Nephron progenitor cell (in vitro differentiated cells): ENCODE measurements around the gene IKBKE.

ENCODE experiments used
- DNase-seq: peaks from one replicate; pipeline ENCODE4 v3.0.0; 2021
- H3K27ac Mint-ChIP-seq: 2 replicates; pipeline ENCODE4 v1.8.0; 2021; ENCODE audit warnings: mild to moderate bottlenecking, moderate library complexity, mixed read lengths
- H3K27me3 Mint-ChIP-seq: 2 replicates; pipeline ENCODE4 v1.8.0; 2021; ENCODE audit warnings: mild to moderate bottlenecking, low read depth, mixed read lengths; ENCODE audit not compliant: poor library complexity
- H3K36me3 Mint-ChIP-seq: 2 replicates; pipeline ENCODE4 v1.8.0; 2021; ENCODE audit warnings: low read depth, mixed read lengths
- H3K4me1 Mint-ChIP-seq: 2 replicates; pipeline ENCODE4 v1.8.0; 2021; ENCODE audit warnings: mixed read lengths
- H3K4me3 Mint-ChIP-seq: 2 replicates; pipeline ENCODE4 v1.8.0; 2021; ENCODE audit warnings: mild to moderate bottlenecking, moderate library complexity, mixed read lengths
- H3K9me3 Mint-ChIP-seq: 2 replicates; pipeline ENCODE4 v1.8.0; 2021; ENCODE audit warnings: mild to moderate bottlenecking, moderate library complexity, mixed read lengths
- CTCF ChIP-seq: fragments of 200-600 bp; sonication (generic); IDR thresholded peaks from 2 replicates; pipeline ENCODE4 v1.5.0; 2021; ENCODE audit warnings: antibody characterized with exemption

The IKBKE gene

GRCh38 chr1:206513312-206514111 lies 43.2 kb downstream of the IKBKE start:
- Mint-ChIP-seq H3K27me3 (peaks cover 51% of the 10 kb centered on the region), H3K4me3 (no peak overlapping the region)

DNA sequence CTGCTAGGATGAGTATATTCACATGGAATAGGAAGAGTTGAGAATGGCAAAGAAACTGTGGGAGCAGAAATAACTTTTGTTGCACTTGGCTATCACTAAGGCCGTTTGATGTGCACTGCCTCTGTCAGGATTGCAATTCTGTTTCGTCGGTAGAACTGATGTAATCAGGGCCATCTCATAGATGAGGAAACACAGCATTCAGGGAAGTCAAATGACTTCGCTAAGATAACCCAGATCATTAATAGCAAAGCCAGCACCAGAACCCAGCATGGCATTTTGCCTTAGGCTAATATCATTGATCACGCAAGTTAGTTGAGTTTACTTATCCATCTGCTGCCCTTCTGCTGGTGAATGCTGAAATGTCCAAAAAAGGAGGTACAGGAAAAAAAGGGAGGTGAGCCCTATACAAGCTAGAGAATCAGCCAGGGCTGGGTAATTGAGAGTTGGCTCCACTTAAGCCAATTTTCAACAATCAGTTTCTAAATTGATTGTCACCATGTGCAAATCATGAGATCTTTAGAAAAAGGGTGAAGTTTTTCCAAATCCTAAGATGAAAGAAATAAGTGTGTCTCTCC lies 44.6 kb downstream of the IKBKE start:
- Mint-ChIP-seq H3K27me3 (peaks cover 46% of the 10 kb centered on the region), H3K27ac (no peak overlapping the region), H3K4me3 (no peak overlapping the region), H3K4me1 (peaks cover 48% of the 10 kb centered on the region), H3K9me3 (no peaks in the 10 kb centered on the region), H3K36me3 (no peaks in the 10 kb centered on the region)
- DNase-seq = no peak
- TF ChIP-seq CTCF = no peak

More at GRCh38 chr1:206513312-206514111, 43.2 kb downstream of the IKBKE start:
- Mint-ChIP-seq H3K27ac (no peak overlapping the region), H3K36me3 (no peaks in the 10 kb centered on the region), H3K9me3 (no peaks in the 10 kb centered on the region), H3K4me1 (peaks cover 52% of the 10 kb centered on the region)
- no peak for TF ChIP-seq CTCF
- no peak for DNase-seq

DNA sequence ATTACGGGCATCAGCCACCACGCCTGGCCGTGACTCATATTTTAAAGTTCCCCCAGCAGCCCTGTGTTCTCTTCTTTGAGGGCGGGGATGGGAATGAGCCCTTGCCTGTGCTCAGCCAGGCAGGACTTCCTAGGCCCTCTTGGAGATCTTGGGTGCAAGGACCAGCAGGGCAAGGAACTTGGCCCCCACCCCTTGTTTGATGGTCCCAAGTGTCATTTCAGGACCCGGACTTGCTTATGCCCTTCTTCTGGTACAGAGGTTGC lies 46.4 kb downstream of the IKBKE start:
- H3K4me1 Mint-ChIP-seq = peaks cover 53% of the 10 kb centered on the region
- DNase-seq = no peak
- H3K27me3 Mint-ChIP-seq = peaks cover 35% of the 10 kb centered on the region
- H3K4me3 Mint-ChIP-seq = no peak overlapping the region
- no peaks in the 10 kb centered on the region for H3K9me3 Mint-ChIP-seq
- H3K36me3 Mint-ChIP-seq = no peaks in the 10 kb centered on the region
- no peak for TF ChIP-seq CTCF
- H3K27ac Mint-ChIP-seq = no peak overlapping the region

DNA sequence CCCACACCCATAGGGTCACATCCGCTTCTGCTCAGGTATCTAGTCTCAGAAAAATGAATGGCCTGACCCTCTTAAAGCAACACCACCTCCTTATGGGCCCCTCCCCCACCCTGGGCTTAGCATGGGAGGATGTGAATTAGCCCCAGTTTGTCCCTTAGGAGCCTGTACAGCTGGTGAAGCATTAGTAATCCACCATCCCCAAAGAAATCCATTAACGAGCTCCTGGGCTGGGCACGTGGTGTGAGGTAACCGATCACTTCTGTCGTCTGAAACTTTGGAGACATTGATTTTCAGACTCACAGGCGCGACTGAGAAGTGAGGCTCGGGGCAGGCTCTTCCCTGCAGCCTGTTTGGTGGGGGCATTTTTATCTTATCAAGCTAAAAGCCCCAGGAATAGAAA lies 47.5 kb downstream of the IKBKE start:
- H3K4me1 Mint-ChIP-seq = peaks cover 53% of the 10 kb centered on the region

DNA sequence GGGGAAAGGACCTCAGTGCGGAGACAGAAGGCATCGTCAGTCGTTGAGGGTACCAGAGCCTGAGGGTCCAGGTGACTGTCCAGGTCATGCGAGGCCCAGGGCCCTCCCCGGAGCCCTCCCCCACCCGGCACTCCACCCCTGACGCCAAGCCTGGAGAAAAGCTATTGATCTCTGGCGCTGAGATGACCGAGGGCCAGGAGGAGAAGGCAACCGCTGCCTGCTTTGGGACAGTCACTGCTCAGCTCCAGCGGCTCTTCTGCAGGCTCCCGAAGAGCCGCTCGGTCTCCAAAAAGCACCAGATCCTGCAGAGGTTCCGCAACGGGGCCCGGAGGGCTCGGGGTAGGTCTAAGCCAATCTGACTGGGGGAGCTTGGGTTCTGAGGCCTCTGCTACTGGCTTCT lies 47.9 kb downstream of the IKBKE start:
- Mint-ChIP-seq H3K9me3 (no peaks in the 10 kb centered on the region), H3K27ac (no peak overlapping the region), H3K36me3 (no peaks in the 10 kb centered on the region), H3K4me3 (no peak overlapping the region), H3K27me3 (peaks cover 30% of the 10 kb centered on the region), H3K4me1 (peaks cover 51% of the 10 kb centered on the region)
- no peak for TF ChIP-seq CTCF
- DNase-seq = no peak

More for the DNA sequence above, 47.5 kb downstream of the IKBKE start:
- no peak for TF ChIP-seq CTCF
- H3K4me3 Mint-ChIP-seq = no peak overlapping the region
- H3K9me3 Mint-ChIP-seq = no peaks in the 10 kb centered on the region
- no peaks in the 10 kb centered on the region for H3K36me3 Mint-ChIP-seq
- H3K27me3 Mint-ChIP-seq = peaks cover 30% of the 10 kb centered on the region
- no peak overlapping the region for H3K27ac Mint-ChIP-seq
- no peak for DNase-seq

DNA sequence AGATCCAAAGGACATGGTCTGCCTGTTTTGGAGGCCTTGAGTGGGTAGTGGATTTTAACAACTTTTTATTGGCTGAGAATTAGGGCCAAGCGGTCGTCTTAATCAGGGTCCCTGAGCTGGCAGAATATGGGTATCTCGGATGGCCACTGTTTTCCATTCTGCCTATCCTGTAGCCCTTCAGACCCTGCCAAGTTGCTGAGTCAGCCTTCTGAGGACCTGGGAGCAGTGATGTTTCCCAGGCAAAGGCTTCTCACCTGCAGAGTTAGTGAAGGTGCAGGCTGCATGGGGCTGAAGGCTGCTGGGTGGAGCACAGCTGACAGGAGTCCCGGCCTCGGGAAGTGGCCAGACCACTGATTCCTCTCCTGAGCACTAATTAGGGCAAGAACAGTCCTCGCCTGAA lies 48.5 kb downstream of the IKBKE start:
- Mint-ChIP-seq H3K36me3 (no peaks in the 10 kb centered on the region), H3K4me3 (no peak overlapping the region), H3K27ac (no peak overlapping the region), H3K4me1 (peaks cover 48% of the 10 kb centered on the region), H3K27me3 (peaks cover 25% of the 10 kb centered on the region), H3K9me3 (no peaks in the 10 kb centered on the region)
- DNase-seq = no peak
- no peak for TF ChIP-seq CTCF
